ENCODE results near the gene MTA1.

DNA sequence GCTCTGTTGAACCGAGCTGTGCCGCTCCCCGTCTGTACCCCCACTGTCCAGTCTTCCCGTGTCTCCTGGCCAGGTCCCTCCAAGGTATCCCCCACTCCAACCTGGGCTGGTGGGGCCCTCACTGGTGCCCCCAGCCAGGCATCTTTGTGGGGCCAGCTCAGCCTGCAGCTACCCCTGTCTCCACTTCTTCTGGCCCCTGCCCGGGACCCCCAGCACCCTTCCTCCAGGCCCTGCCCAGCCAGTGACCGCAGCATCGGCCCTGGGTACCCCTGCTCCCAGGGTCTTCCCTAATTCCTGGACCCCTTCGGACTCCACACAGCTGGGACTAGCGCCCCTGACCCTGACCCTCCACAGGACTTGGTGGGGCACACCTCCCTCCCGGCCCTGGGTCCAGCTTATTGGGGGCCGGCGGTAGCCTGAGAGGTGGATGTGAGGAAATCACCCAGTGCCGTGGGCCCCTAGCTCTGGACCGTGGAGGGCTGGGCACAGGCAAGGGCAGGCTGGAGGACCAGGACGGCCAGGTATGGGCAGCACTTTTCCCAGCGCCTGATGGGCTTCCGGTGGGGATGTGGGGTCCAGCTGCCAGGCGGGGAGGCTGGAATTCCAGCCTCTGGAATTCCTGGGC is 63.0 kb downstream of the MTA1 start:
- TF ChIP-seq, protein P1, sequence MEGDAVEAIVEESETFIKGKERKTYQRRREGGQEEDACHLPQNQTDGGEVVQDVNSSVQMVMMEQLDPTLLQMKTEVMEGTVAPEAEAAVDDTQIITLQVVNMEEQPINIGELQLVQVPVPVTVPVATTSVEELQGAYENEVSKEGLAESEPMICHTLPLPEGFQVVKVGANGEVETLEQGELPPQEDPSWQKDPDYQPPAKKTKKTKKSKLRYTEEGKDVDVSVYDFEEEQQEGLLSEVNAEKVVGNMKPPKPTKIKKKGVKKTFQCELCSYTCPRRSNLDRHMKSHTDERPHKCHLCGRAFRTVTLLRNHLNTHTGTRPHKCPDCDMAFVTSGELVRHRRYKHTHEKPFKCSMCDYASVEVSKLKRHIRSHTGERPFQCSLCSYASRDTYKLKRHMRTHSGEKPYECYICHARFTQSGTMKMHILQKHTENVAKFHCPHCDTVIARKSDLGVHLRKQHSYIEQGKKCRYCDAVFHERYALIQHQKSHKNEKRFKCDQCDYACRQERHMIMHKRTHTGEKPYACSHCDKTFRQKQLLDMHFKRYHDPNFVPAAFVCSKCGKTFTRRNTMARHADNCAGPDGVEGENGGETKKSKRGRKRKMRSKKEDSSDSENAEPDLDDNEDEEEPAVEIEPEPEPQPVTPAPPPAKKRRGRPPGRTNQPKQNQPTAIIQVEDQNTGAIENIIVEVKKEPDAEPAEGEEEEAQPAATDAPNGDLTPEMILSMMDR (IDR thresholded peaks at IDR 0.05; ENCODE audit: insufficient read depth, low read length, poor library complexity, severe bottlenecking) = no peak
- no peak for TF ChIP-seq EZH2phosphoT487 (conservative IDR thresholded peaks at IDR 0.05; ENCODE audit: low read length)

All from SU-DHL-6 (cell line).